Measurements from ENCODE around the gene SLC26A11.
"Not testable (repeated sequence)": the region's sequence is repeated elsewhere in the genome, so short reads cannot be mapped to it uniquely, and the experiment has no call there.

SLC26A11 gene

GRCh38 chr17:80196652-80197051, 23.6 kb upstream of the SLC26A11 start:
- DNase-seq (ENCODE audit: low read depth), result no peak

GRCh38 chr17:80198144-80198661, 22.0 kb upstream of the SLC26A11 start:
- DNase-seq (ENCODE audit: low read depth), result no peak

DNA sequence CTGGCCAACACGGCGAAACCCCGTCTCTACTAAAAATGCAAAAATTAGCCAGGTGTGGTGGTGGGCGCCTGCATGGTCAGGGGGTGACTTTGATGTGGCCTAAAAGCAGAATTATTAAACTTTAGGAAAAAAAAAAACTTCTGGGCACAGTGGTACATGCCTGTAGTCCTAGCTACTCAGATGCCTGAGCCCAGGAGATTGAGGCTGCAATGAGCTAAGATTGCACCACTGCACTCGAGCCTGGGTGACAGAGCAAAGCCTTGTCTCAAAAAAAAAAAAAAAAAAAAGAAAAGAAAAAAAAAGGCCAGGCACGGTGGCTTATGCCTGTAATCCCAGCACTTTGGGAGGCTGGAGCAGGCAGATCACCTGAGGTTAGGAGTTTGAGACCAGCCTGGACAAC, 20.9 kb upstream of the SLC26A11 start:
- not testable (repeated sequence) for DNase-seq (ENCODE audit: low read depth)

GRCh38 chr17:80201446-80201845, 18.8 kb upstream of the SLC26A11 start:
- DNase-seq (ENCODE audit: low read depth), result no peak

GRCh38 chr17:80202197-80202596, 18.0 kb upstream of the SLC26A11 start:
- no peak for DNase-seq (ENCODE audit: low read depth)

DNA sequence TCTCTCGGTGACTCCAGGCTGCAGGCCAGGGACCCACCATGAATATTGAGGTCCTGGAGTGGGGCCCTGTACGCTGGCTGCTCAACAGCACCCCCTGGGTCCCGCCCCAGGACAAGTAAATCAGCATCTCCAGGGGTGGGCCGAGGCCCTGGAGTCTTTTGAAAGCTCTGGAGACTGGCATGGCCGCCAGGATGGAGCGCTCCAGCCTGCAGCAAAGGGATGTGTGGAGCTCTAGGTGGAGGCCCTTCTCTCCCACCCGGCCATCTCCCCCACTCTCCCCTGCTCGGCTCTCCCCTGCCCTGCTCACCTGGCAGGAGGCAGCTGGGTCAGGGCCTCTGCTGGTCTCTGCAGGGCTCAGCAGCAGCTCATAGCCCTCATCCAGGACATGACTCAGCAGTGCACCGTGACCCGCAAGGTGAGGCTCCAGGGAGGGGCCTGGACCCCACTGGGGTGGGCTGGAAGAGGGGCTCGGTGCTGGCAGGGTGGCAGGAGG, 16.7 kb upstream of the SLC26A11 start:
- no peak for DNase-seq (ENCODE audit: low read depth)

DNA sequence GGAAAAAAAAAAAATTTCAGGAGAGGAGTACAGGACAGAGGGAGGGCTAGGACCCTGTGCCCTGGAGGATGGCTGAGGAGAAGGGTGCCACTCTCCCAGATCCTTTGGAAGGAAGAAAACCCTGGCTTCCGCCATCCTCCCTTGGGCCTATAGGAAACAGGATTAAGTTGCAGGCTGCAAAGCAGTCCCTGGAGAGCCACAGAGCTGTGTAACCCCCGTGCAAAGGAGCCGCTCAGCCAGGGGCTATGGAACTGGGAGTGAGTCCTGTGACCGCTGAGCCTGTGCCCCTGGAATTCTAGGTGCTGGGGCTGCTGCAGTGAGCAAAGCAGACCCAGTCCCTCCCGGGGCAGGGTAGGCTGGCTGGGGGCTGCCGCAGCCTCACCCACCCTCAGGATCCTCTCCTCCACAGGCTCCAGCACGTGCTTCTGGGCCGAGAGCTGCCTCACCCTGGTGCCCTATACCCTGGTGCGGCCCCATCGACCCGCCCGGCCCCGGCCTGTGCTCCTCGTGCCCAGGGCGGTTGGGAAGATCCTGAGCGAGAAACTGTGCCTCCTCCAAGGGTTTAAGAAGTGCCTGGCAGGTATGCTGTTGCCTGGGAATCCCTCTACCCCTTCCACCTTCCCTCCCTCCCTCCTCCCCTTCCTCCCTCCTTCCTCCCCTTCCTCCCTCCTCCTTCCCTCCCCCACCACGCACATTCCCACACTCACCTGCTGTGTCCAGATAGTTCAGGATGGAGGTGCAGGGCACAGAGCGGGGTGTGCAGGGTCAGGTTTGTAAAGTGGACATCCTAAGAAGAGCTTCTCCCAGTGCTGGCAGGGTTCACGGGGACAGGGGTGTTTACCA, 15.4 kb upstream of the SLC26A11 start:
- DNase-seq (ENCODE audit: low read depth), result no peak

DNA sequence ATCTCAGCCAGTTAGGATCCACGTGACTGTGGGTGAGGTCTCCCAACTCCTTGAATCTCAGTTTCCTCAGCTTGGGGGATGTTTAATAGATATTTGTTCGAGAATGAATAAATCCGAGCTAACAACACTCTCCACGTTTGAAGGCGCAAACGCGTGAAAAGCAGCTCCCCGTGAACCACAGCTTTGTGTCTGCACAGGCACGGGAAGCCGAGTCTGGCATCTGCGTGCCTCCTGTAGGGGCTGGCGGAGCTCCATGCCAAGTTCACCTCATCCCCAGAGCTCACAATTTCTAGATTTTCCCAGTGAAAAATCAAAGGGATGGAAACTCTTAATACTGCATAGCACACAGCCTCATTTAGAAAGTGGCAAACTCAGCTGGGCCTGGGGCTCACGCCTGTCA, 14.4 kb upstream of the SLC26A11 start:
- DNase-seq (ENCODE audit: low read depth), result no peak

DNA sequence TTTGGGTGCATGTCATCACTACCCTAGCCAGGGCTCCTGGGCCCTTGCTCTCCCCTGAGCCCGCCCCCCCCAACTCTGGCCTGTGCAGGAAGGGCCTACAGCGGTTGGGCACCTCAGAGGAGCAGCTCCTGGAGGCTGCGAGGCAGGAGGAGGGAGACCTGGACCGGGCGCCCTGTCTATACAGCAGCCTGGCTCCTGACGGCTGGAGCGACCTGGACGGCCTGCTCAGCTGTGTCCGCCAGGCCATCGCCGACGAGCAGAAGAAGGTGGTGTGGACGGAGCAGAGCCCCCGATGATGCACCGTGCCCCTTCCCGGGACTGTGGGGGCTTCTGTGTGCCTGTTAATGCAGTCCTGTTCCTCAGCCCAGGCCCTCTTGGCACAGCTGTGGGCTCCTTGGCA, 12.2 kb upstream of the SLC26A11 start:
- DNase-seq (ENCODE audit: low read depth), result no peak

DNA sequence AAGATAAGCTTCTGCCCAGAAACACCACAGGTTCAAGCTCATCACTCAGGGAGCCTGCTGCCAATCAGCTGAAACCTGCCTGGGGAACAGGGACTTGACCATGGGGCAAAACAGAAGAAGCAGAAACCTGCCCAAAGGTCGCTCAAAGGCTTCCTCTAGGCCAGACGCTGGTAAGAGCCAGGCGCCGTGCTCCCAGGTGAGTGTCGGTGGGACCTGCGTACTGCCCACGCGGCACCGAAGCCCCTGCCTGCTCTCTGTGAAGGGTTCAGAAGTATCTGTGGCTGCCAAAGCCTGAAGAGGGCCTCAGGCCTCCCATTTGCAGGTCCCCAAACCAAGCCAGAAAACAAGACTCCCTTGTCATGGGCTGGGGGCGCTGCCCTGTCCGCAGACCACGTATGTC, 10.5 kb upstream of the SLC26A11 start:
- no peak for DNase-seq (ENCODE audit: low read depth)

DNA sequence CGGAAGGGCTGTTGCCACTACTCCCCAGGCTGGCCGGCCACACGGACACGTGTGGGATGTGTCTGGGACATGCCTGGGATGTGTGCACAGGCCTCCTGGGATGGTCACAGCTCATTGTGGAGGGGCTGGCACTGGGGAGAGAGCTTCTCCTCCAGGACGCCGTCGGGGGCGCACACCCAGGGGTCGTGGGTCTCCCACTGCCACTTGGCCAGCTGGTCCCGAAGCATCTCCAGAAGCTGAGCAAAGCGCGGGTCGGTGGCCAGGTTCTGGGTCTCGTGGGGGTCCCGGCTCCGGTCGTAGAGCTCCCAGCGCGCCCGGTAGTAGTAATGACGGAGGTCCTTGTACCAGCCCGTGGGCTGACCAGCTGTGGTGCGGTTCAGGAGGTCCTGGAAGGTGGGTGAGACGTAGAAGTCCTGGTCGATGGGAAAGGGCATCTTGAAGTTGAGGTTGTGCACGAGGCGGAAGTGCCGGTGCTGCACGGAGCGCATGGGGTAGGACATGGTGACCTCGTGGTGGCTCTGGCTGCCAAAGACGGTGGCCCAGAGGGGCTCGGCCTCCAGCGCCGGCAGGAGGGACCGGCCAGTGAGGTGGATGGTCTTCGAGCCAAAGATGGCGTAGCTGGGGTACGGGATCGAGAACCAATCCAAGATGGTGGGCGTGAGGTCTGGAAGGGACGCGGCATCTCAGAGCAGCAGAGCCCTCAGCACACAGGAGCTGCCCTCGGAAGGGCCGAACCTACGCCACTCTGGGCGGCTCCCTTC, 9.7 kb upstream of the SLC26A11 start:
- no peak for DNase-seq (ENCODE audit: low read depth)

DNA sequence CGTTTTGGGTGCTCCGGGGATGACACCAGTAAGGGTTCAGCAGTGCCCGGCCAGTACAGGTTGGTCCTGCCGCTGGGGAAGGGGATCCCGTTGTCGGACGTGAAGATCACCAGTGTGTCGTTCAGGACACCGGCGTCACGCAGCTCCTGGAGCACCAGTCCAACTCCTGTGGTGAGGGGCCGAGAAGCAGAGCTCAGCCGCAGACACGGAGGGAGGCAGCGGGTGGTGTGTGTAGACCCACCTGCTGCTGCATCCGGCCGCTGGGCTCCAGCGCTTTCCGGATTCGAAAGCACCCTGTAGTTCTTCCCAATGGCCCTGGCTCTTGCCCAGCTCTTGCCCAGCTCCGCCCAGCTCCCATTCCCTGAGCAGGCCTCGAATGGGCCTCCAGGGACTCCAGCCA, 8.1 kb upstream of the SLC26A11 start:
- no peak for DNase-seq (ENCODE audit: low read depth)

DNA sequence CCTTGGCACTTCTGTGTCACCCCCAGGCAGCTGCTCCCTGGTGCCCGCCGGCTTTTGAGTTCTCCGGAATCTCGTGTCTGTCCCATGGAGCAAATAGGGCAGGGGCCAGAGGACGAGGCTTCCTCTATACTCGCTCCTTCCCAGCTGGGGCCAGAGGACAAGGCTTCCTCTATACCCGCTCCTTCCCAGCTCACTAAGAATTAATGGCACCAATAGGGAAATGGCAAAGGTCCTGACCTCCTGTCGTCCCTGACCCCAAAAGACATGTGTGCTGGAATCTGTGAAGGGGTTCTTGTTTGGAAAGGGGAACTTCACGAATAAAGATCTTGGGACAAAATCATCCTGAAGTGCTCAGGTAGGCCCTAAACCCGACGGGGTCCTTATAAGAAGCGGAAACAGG, 7.7 kb upstream of the SLC26A11 start:
- no peak for DNase-seq (ENCODE audit: low read depth)

- no peak for DNase-seq (ENCODE audit: low read depth)
Observed at GRCh38 chr17:80212962-80213642, 7.1 kb upstream of the SLC26A11 start.

DNA sequence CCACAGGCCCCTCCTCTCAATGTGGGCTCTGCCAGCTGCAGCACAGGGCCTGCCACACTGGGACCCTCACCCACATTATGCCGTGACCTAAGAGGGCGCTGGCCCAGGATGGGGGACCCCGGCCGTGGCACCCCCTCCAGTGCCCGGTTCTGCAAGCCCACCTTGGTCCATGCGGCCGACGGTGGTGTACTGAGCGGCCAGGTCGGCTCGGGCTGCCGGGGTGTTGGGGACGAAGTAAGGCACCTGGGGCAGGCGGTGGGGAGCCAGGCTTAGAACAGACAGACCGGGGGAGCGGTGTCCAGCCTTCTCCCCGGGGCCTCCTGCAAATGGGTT, 6.6 kb upstream of the SLC26A11 start:
- no peak for DNase-seq (ENCODE audit: low read depth)

DNA sequence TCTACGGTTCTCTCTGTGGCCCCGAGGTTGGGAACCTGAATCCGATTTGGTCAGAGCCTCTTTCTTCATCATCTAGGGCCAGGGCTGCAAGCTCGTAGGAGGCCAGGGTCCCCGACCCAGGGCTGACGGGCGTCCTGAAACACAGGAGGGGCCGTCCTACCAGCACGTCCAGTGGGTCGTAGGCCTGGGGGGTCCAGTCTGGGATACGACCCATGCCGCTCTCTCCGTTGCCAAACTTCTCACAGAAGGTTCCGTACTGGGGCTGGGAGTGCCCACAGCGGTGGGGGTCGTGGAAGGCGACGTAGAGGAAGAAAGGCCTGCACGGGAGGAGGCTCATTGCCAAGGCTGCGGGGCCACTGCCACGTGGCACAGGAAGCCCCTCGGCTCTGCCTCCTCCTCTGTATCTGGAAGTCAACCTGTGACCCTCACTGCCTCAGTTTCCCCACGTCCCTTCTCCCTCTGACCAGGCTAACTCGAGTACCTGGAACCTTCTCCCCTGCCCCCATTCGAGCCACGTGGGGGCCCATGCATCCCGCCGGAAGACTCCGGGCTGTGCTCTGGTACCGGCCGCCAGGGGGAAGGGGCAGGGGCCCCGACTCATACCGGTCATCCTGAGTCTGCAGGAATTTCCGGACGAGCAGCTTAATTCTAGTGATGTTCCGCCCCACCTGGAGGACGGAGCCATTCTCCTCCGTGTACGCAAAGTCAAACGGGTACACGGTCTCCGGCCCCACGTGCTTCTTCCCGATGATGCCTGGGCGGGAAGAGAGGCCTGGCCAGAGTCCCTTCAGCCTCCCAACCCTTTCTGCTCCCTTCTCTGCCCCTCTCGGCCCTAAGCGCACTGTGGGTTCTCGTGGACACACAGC, 6.0 kb upstream of the SLC26A11 start:
- no peak for DNase-seq (ENCODE audit: low read depth)

GRCh38 chr17:80214878-80215210, 5.4 kb upstream of the SLC26A11 start:
- no peak for DNase-seq (ENCODE audit: low read depth)

DNA sequence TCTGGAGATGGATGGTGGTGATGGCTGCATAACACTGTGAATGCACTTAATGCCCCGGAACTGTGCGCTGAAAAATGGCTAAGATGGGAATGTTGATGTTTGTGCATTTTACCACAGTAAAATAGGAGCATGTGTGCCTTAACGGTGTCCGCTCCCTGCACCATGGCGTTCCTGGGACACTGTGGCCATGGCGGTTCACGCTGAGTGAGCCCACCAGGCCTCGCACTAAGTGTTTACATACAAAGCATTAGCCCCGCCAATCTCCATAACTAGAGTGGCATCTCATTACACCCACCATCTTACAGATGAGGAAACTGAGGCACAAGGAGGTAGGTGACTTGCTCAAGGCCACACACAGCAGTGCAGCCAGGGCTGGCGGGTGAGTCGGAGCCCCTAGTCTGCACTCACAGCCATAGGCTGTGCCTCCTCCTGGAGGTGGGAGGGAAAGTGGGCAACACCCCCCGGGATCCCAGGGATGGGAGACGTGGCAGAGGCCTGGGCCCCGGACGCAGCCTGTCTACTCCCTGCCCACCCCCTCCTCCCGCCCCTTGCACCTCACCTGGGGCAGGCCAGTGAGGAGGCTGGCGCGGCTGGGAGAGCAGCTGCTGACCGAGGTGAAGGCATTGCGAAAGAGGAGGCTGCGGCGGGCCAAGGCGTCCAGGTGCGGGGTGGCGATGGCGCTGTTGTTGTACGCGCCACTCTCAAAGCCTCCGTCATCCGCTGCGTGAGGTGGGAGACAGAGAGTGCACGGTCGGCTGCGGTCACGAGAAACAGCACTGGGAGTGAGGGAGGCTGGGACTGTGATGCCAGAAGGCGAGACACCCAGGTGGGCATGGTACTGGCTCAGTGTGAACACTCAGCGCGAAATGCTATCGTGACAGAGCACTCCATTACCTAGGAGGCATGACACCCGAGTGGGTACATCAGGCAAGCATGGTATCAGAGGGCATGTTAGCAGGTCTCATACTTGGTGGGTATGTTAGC, 3.5 kb upstream of the SLC26A11 start:
- no peak for DNase-seq (ENCODE audit: low read depth)

GRCh38 chr17:80217703-80218362, 2.4 kb upstream of the SLC26A11 start:
- no peak for DNase-seq (ENCODE audit: low read depth)

- no peak for DNase-seq (ENCODE audit: low read depth)
Observed at GRCh38 chr17:80218391-80218790, 1.8 kb upstream of the SLC26A11 start.

Data from stimulated activated CD8-positive, alpha-beta memory T cell treated with anti-CD3 and anti-CD28 coated beads, Interleukin-7, amount 100 ng/mL, for 24 hours (primary cell).